C4-2B (cell line): ENCODE data around the gene COX6B2.

Source experiments
- H3K27ac ChIP-seq: fragments of 450-650 bp; 2 replicates; pipeline ENCODE4 v1.5.1; 2017
- CTCF ChIP-seq: fragments of 450-650 bp; conservative IDR thresholded peaks from 2 replicates; pipeline ENCODE4 v1.5.1; 2017; ENCODE audit warnings: mild to moderate bottlenecking
- ZFX ChIP-seq: fragments of 450-650 bp; IDR thresholded peaks from 2 replicates; pipeline ENCODE4 v1.6.1; 2017

COX6B2 gene

GRCh38 chr19:55353803-55354697 lies 469 bp downstream of the COX6B2 start:
- TF ChIP-seq ZFX: no peak
- TF ChIP-seq CTCF: no peak
- no peak overlapping the region for H3K27ac ChIP-seq

GRCh38 chr19:55353356-55353802 lies 1.1 kb downstream of the COX6B2 start:
- H3K27ac ChIP-seq: no peak overlapping the region
- TF ChIP-seq ZFX: no peak
- no peak for TF ChIP-seq CTCF

- TF ChIP-seq ZFX: no peak
- no peak for TF ChIP-seq CTCF
- H3K27ac ChIP-seq: no peak overlapping the region
Observed at GRCh38 chr19:55352549-55353145, 1.9 kb downstream of the COX6B2 start.

- no peak overlapping the region for H3K27ac ChIP-seq
- TF ChIP-seq ZFX (no peak), CTCF (no peak)
Observed at GRCh38 chr19:55352040-55352439, 2.5 kb downstream of the COX6B2 start.

- TF ChIP-seq ZFX (no peak), CTCF (no peak)
- no peak overlapping the region for H3K27ac ChIP-seq
Observed at GRCh38 chr19:55350620-55351315, 3.8 kb downstream of the COX6B2 start.

GRCh38 chr19:55348317-55349034 lies 6.0 kb downstream of the COX6B2 start:
- TF ChIP-seq CTCF: no peak
- TF ChIP-seq ZFX: no peak
- no peak overlapping the region for H3K27ac ChIP-seq
